Measurements from ENCODE around the gene FBXO34.
"Not testable (repeated sequence)": the region's sequence is repeated elsewhere in the genome, so short reads cannot be mapped to it uniquely, and the experiment has no call there.

FBXO34 gene

GRCh38 chr14:55350461-55350860 is 79.2 kb downstream of the FBXO34 start:
- DNase-seq: no peak

- no peak for DNase-seq
Measured at GRCh38 chr14:55351111-55351510, 79.9 kb downstream of the FBXO34 start.

GRCh38 chr14:55352201-55352600 is 81.0 kb downstream of the FBXO34 start:
- no peak for DNase-seq

- DNase-seq: peak in 1 of 2 experiments; percentile 29
Measured at GRCh38 chr14:55353686-55354467, 82.7 kb downstream of the FBXO34 start.

- DNase-seq: peak; percentile 66 to 67
Measured at GRCh38 chr14:55354500-55354899, 83.3 kb downstream of the FBXO34 start.

- no peak for DNase-seq
Measured at GRCh38 chr14:55355922-55356321, 84.7 kb downstream of the FBXO34 start.

GRCh38 chr14:55356913-55357312 is 85.7 kb downstream of the FBXO34 start:
- DNase-seq: no peak

GRCh38 chr14:55359307-55359706 is 88.1 kb downstream of the FBXO34 start:
- DNase-seq: no peak

GRCh38 chr14:55361190-55361589 is 90.0 kb downstream of the FBXO34 start:
- no peak for DNase-seq

GRCh38 chr14:55366271-55366670 is 95.0 kb downstream of the FBXO34 start:
- DNase-seq: no peak

- no peak for DNase-seq
Measured at GRCh38 chr14:55370883-55371455, 99.7 kb downstream of the FBXO34 start.

- DNase-seq: no peak
Measured at GRCh38 chr14:55372423-55372822, 101.2 kb downstream of the FBXO34 start.

- DNase-seq: no peak
Measured at GRCh38 chr14:55372825-55373224, 101.6 kb downstream of the FBXO34 start.

GRCh38 chr14:55373784-55374705 is 102.8 kb downstream of the FBXO34 start:
- no peak for DNase-seq

- no peak for DNase-seq
Measured at GRCh38 chr14:55374771-55375170, 103.5 kb downstream of the FBXO34 start.

GRCh38 chr14:55377236-55377635 is 106.0 kb downstream of the FBXO34 start:
- no peak for DNase-seq

GRCh38 chr14:55381040-55381439 is 109.8 kb downstream of the FBXO34 start:
- no peak for DNase-seq

GRCh38 chr14:55381561-55381960 is 110.3 kb downstream of the FBXO34 start:
- no peak for DNase-seq

- no peak for DNase-seq
Measured at GRCh38 chr14:55382483-55382882, 111.3 kb downstream of the FBXO34 start.

- not testable (repeated sequence) for DNase-seq
Measured at GRCh38 chr14:55383056-55383466, 111.8 kb downstream of the FBXO34 start.

GRCh38 chr14:55383541-55384140 is 112.4 kb downstream of the FBXO34 start:
- no peak for DNase-seq

GRCh38 chr14:55384536-55384935 is 113.3 kb downstream of the FBXO34 start:
- no peak for DNase-seq

Measured in activated T-cell treated with anti-CD3 and anti-CD28 coated beads, Interleukin-2, amount 50 U/mL, for 48 hours (primary cell).